ENCODE data around the gene PPP2R3A. TPM values are rescaled to one million over a fixed set of nuclear protein-coding genes. Genes with fewer than 3 reads are reported as not detected.

PPP2R3A gene
- total and polyA plus RNA-seq, 2 experiments from 2014 or later: 6.4 to 15.2 TPM

GRCh38 chr3:135966962-135967274, 1.4 kb downstream of the PPP2R3A start:
- DNase-seq (ENCODE audit: low spot score) (no peak), ATAC-seq (no peak)
- Histone ChIP-seq H3K4me3 (peak overlapping the region; percentile 77), H3K9me2 (ENCODE audit: insufficient read depth) (peaks cover 15% of the 10 kb centered on the region), H3K27ac (ENCODE audit: low read depth) (no peak overlapping the region), H2AFZ (no peak overlapping the region), H3K4me1 (ENCODE audit: insufficient read depth) (peaks cover 26% of the 10 kb centered on the region), H4K20me1 (replicated peaks; ENCODE audit: insufficient read depth) (0 out of 2 replicates have a peak, but pooled peaks cover 5% of the 10 kb centered on the region), H3K79me2 (replicated peaks; ENCODE audit: insufficient read depth) (peaks cover 52% of the 10 kb centered on the region), H3F3A (replicated peaks; ENCODE audit: low read depth) (no peaks in the 10 kb centered on the region; the same call in 1 of the 2 replicates), H3K4me2 (peak overlapping the region; percentile 87), H3K36me3 (ENCODE audit: insufficient read depth) (no peaks in the 10 kb centered on the region), H3K27me3 (ENCODE audit: insufficient read depth) (no peaks in the 10 kb centered on the region)
- Mint-ChIP-seq H3K4me1 (peaks cover 40% of the 10 kb centered on the region), H3K9me3 (no peaks in the 10 kb centered on the region; the same call in 2 of the 3 replicates), H3K4me3 (peak overlapping the region; percentile 86), H3K27me3 (ENCODE audit: insufficient read depth, low read depth, poor library complexity) (peaks cover 7% of the 10 kb centered on the region), H3K27ac (peak overlapping the region; percentile 85; the same call in 1 of the 2 replicates), H3K36me3 (ENCODE audit: low read depth) (no peaks in the 10 kb centered on the region; the same call in 1 of the 3 replicates)
- no peak for TF ChIP-seq EZH2phosphoT487 (IDR thresholded peaks at IDR 0.05; ENCODE audit: unreplicated experiment)

GRCh38 chr3:135967867-135968266, 2.3 kb downstream of the PPP2R3A start:
- no peaks in the 10 kb centered on the region for H3K9me3 Mint-ChIP-seq
- no peak overlapping the region for H3K27ac ChIP-seq (ENCODE audit: low read depth)
- no peak overlapping the region for H3K27ac Mint-ChIP-seq
- no peak for DNase-seq (ENCODE audit: low spot score)
- H3K36me3 Mint-ChIP-seq (ENCODE audit: low read depth): no peaks in the 10 kb centered on the region; the same call in 1 of the 3 replicates
- H3K27me3 ChIP-seq (ENCODE audit: insufficient read depth): no peaks in the 10 kb centered on the region
- H4K20me1 ChIP-seq (replicated peaks; ENCODE audit: insufficient read depth): peaks cover 5% of the 10 kb centered on the region; the same call in 1 of the 2 replicates
- H3F3A ChIP-seq (replicated peaks; ENCODE audit: low read depth): no peaks in the 10 kb centered on the region; the same call in 1 of the 2 replicates
- no peak for ATAC-seq
- peak overlapping the region; percentile 87 for H3K4me2 ChIP-seq
- H3K79me2 ChIP-seq (replicated peaks; ENCODE audit: insufficient read depth): peaks cover 61% of the 10 kb centered on the region
- H3K4me1 ChIP-seq (ENCODE audit: insufficient read depth): peaks cover 35% of the 10 kb centered on the region
- H3K4me3 ChIP-seq: no peak overlapping the region
- peaks cover 15% of the 10 kb centered on the region for H3K9me2 ChIP-seq (ENCODE audit: insufficient read depth)
- no peak overlapping the region for H2AFZ ChIP-seq
- H3K4me1 Mint-ChIP-seq: peaks cover 45% of the 10 kb centered on the region
- H3K4me3 Mint-ChIP-seq: peak overlapping the region; percentile 86; the same call in 1 of the 3 replicates
- H3K27me3 Mint-ChIP-seq (ENCODE audit: insufficient read depth, low read depth, poor library complexity): peaks cover 7% of the 10 kb centered on the region
- no peaks in the 10 kb centered on the region for H3K36me3 ChIP-seq (ENCODE audit: insufficient read depth)
- TF ChIP-seq CTCF (conservative IDR thresholded peaks at IDR 0.05; ENCODE audit: low read depth in 2 of 2) (no peak), ZNF331 (CRISPR knock-in tag; IDR thresholded peaks at IDR 0.05; ENCODE audit: low read depth) (no peak), ZNF462 (CRISPR knock-in tag; IDR thresholded peaks at IDR 0.05) (no peak), EZH2phosphoT487 (IDR thresholded peaks at IDR 0.05; ENCODE audit: unreplicated experiment) (no peak), NANOG (IDR thresholded peaks at IDR 0.05; ENCODE audit: borderline replicate concordance) (no peak), JUNB (IDR thresholded peaks at IDR 0.05; ENCODE audit: unreplicated experiment) (no peak), CREB1 (CRISPR knock-in tag; IDR thresholded peaks at IDR 0.05; ENCODE audit: low read depth) (no peak), ZNF114 (CRISPR knock-in tag; IDR thresholded peaks at IDR 0.05) (no peak), STAT1 (IDR thresholded peaks at IDR 0.05; ENCODE audit: unreplicated experiment) (no peak), EZH2 (IDR thresholded peaks at IDR 0.05; ENCODE audit: low read depth, unreplicated experiment) (no peak), POLR2AphosphoS5 (IDR thresholded peaks at IDR 0.05; ENCODE audit: low read depth) (no peak)
